Psoas muscle (tissue), 8 donors: Measurements from ENCODE around the gene LRP3. TPM values are rescaled to one million over a fixed set of nuclear protein-coding genes. Genes with fewer than 3 reads are reported as not detected.
"Not testable (repeated sequence)": the region's sequence is repeated elsewhere in the genome, so short reads cannot be mapped to it uniquely, and the experiment has no call there.

Source experiments
- ATAC-seq, 4 donors: fragments of 200-7000 bp; cut with Tn5 transposase; one replicate each; pipeline ENCODE4 v1.9.1; 2020; ENCODE audit warnings: moderate library complexity in 3 of 4, mild to moderate bottlenecking in 2 of 4
- DNase-seq, 2 donors: peaks; one replicate each; pipeline ENCODE4 v3.0.0-alpha.2; 2020
- H3K27ac ChIP-seq: fragments of 200-600 bp; one replicate; pipeline ENCODE4 v1.8.0; 2022
- H3K27me3 ChIP-seq, 3 donors: fragments of 200-600 bp in 1 of 3; one replicate each; pipeline versions ENCODE4 v1.6.1 to v1.8.0; 2013 to 2022; ENCODE audit warnings: low read length in 2 of 3, mild to moderate bottlenecking in 2 of 3, moderate library complexity in 1 of 3; ENCODE audit not compliant: insufficient read depth in 3 of 3
- H3K36me3 ChIP-seq, 2 donors: fragments of 200-600 bp in 1 of 2; one replicate each; pipeline versions ENCODE4 v1.6.1 to v1.8.0; 2013 to 2022; ENCODE audit warnings: low read depth in 1 of 2, mild to moderate bottlenecking in 1 of 2, moderate library complexity in 1 of 2; ENCODE audit not compliant: insufficient read depth in 1 of 2
- H3K4me1 ChIP-seq: fragments of 200-600 bp; one replicate; pipeline ENCODE4 v1.8.0; 2022
- H3K4me3 ChIP-seq: fragments of 200-600 bp; one replicate; pipeline ENCODE4 v1.8.0; 2022; ENCODE audit warnings: mild to moderate bottlenecking
- H3K9me3 ChIP-seq: fragments of 200-600 bp; one replicate; pipeline ENCODE4 v1.8.0; 2022
- WGBS, 3 donors: extraction: QIAGEN DNeasy Blood & Tissue Kit; methylation state at CpG; one replicate each; pipeline versions ENCODE4 v1.1.6 to v1.1.7; 2013; 5-methylcytosine and 5-hydroxymethylcytosine counted together
- intact Hi-C, 2 donors: fragments of 100-400 bp; cut with DNase I; formaldehyde crosslinking; loops; one replicate each; pipeline versions ENCODE4 v1.11.0 to v1.14.2; 2022
- polyA plus RNA-seq, 3 donors: library from polyadenylated mRNA; stranded (reverse); fragments of 200-250 nt; gene quantifications; one replicate each; pipeline ENCODE4 v1.2.3, GENCODE V29; 2013
- total RNA-seq, 4 donors: library from RNA; stranded (reverse); fragmentation: NEBNext Ultra II Directional in 2 of 4; extraction: Animal tissue kit (Norgen Biotek cat#: 25700) in 2 of 4; gene quantifications; one replicate each; pipeline versions ENCODE4 v1.2.1 to v1.2.4, GENCODE V29; 2021 to 2023
- TF ChIP-seq, protein P1 (sequence below): fragments of 200-600 bp; IDR thresholded peaks from one replicate; pipeline ENCODE4 v1.8.0; 2022; ENCODE audit warnings: antibody characterized with exemption
- donor health status: healthy with polysubstance abuse.
- donor health status: DM: no; HTN: no; CAD: no; lungs with moderate emphysema.
- donor health status: Bipolar disorder and iron deficiency.
- donor health status: healthy.
- donor health status: DM: yes; HTN: yes; CAD: no.
- donor health status: DM: no; HTN: no; CAD: no.
- donor health status: DM: no; HTN: no; CAD: no.
- donor health status: DM: yes; HTN: yes; CAD: no.

Gene LRP3
- total and polyA plus RNA-seq, 7 donors = 10.7 to 25.1 (median 18.8) TPM

DNA sequence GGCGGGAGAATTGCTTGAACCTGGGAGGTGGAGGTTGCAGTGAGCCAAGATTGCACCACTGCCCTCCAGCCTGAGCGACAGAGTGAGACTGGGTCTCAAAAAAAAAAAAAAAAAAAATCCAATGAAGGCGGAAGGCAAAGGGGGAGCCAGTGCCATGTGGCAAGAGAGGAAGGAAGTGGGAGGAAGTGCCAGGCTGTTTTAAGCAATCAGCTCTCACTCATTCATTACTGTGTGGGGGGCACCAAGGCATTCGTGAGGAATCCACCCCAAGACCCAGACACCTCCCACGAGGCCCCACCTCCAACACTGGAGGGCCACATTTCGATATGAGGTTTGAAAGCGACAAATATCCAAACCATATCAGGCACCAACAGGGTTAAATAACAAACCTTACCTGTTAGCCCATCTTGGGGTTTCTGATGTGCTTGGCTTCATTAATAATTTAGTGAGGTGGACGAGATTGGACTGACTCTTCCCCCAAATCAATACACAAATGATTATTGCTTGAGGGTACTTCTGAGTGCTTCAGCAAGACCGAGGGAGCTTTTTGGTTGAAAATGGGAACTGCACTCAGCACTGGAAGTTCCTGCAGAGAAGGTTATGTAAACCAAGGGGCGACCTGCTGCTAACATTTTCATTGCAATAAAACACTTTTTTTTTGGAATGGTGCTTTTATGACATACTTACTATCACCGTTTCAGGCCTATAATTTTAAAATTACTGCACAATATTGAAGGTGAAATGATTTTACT is 7.5 kb upstream of the LRP3 start:
- H3K4me3 ChIP-seq = no peak overlapping the region
- no peaks in the 10 kb centered on the region for H3K36me3 ChIP-seq
- ATAC-seq (no peak), DNase-seq (peak in 1 of 2 donors; percentile 14)
- H3K27ac ChIP-seq = no peak overlapping the region
- intact Hi-C loops = loop anchor here in 1 of 2 donors (5.0 kb wide), 1 partner anchor 59 kb away; no protein-coding TSS in a partner anchor
- TF ChIP-seq, protein P1, sequence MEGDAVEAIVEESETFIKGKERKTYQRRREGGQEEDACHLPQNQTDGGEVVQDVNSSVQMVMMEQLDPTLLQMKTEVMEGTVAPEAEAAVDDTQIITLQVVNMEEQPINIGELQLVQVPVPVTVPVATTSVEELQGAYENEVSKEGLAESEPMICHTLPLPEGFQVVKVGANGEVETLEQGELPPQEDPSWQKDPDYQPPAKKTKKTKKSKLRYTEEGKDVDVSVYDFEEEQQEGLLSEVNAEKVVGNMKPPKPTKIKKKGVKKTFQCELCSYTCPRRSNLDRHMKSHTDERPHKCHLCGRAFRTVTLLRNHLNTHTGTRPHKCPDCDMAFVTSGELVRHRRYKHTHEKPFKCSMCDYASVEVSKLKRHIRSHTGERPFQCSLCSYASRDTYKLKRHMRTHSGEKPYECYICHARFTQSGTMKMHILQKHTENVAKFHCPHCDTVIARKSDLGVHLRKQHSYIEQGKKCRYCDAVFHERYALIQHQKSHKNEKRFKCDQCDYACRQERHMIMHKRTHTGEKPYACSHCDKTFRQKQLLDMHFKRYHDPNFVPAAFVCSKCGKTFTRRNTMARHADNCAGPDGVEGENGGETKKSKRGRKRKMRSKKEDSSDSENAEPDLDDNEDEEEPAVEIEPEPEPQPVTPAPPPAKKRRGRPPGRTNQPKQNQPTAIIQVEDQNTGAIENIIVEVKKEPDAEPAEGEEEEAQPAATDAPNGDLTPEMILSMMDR = no peak
- WGBS, 3 donors = 69 to 71% (median 70%) methylated on average over 11 of the region's 11 CpGs
- peaks cover 3% of the 10 kb centered on the region for H3K4me1 ChIP-seq
- no peaks in the 10 kb centered on the region for H3K27me3 ChIP-seq
- no peaks in the 10 kb centered on the region for H3K9me3 ChIP-seq

DNA sequence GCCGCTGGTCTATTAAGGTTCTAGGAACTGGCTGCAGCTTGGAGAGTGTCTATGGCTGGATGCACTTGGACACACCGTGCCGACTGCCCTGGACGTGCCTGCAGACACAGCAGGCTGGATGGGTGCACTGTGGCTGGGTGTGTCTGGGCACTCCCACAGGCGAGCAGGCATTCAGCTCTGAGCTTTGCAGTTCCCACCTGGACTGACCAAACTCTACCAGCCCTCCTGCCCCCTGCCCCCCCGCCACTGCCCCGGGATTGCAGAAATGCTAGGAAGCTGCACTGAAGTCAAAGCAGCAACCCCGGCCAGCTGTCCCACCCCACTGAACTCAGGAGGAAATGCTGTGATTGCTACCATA is 7.0 kb upstream of the LRP3 start:
- no peaks in the 10 kb centered on the region for H3K9me3 ChIP-seq
- H3K36me3 ChIP-seq = no peaks in the 10 kb centered on the region
- H3K27ac ChIP-seq = no peak overlapping the region
- intact Hi-C loops = loop anchor here in 1 of 2 donors (5.0 kb wide), 1 partner anchor 60 kb away; no protein-coding TSS in a partner anchor
- H3K27me3 ChIP-seq = no peaks in the 10 kb centered on the region
- H3K4me3 ChIP-seq = no peak overlapping the region
- ATAC-seq = no peak
- H3K4me1 ChIP-seq = peaks cover 3% of the 10 kb centered on the region
- TF ChIP-seq, protein P1 = no peak
- DNase-seq = peak in 1 of 2 donors; percentile 32
- WGBS, 3 donors = 69 to 76% (median 70%) methylated on average over 8 of the region's 8 CpGs

DNA sequence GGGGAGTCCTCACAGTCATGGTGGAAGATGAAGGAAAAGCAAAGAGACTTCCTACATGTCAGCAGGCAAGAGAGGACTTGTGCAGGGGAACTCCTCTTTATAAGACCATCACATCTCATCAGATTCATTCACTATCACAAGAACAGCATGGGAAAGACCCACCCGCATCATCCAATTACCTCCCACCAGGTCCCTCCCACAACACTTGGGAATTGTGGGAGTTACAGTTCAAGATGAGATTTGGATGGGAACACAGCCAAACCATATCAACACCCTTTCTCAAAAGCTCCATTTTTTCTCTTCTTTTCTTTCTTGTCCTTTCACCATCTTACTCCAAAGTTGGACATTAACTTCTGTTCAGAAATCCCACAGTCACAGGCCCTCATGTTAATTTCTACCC is 4.7 kb upstream of the LRP3 start:
- 0% methylated on average over 1 of the region's 1 CpG for WGBS, 3 donors
- DNase-seq (no peak), ATAC-seq (no peak)
- H3K27me3 ChIP-seq = no peaks in the 10 kb centered on the region
- H3K36me3 ChIP-seq = no peaks in the 10 kb centered on the region
- no peaks in the 10 kb centered on the region for H3K9me3 ChIP-seq
- H3K27ac ChIP-seq = no peak overlapping the region
- no peak overlapping the region for H3K4me3 ChIP-seq
- TF ChIP-seq, protein P1 = no peak
- H3K4me1 ChIP-seq = no peaks in the 10 kb centered on the region
- intact Hi-C loops = loop anchor here in 1 of 2 donors (5.0 kb wide), 1 partner anchor 62 kb away; no protein-coding TSS in a partner anchor

DNA sequence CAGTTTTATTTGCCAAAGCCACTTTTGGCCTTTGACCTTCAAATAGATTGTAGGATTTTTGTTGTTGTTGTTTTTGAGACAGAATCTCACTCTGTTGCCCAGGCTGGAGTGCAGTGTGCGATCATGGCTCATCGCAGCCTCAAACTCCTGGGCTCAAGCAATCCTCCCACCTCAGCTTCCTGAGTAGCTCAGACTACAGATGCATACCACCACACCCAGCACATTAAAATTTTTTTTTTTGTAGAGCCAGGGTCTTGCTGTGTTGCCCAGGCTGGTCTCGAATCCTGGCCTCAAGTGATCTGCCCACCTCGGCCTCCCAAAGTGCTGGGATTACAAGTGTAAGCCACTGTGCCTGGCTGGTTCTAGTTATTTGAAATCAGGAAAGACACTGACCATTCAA is 3.0 kb upstream of the LRP3 start:
- H3K4me1 ChIP-seq, H3K36me3 ChIP-seq, H3K4me3 ChIP-seq, H3K27me3 ChIP-seq, H3K9me3 ChIP-seq, H3K27ac ChIP-seq, intact Hi-C loops, ATAC-seq: not testable (repeated sequence)
- DNase-seq = peak in 1 of 2 donors; percentile 3
- 87 to 91% (median 91%) methylated on average over 4 of the region's 4 CpGs for WGBS, 3 donors

DNA sequence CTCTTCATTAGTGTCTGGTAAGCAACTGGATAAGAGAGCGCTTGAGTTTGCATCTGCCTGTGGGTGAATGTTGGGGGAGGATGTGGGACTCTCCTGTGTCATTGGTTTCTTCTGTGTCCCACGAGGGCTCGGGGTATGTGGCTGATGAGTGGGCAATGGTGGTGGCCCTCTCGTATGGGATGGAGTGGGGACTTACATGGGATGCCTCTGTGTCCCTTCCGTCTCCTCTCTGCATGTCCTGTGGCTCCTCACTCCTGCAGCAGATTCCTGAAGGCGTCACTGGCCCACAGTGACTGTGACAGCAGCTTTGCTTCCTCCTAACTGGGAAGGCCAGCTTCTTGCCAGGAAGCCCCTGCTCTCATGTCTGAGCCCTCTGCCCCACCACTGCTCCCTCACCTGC is 2.6 kb upstream of the LRP3 start:
- peaks cover 9% of the 10 kb centered on the region for H3K4me1 ChIP-seq
- DNase-seq = peak in 1 of 2 donors; percentile 8
- no peak overlapping the region for H3K27ac ChIP-seq
- H3K4me3 ChIP-seq = no peak overlapping the region
- TF ChIP-seq, protein P1 = no peak
- no peaks in the 10 kb centered on the region for H3K9me3 ChIP-seq
- peaks cover 0 to 1% of the 10 kb centered on the region in 2 donors for H3K36me3 ChIP-seq
- H3K27me3 ChIP-seq = no peaks in the 10 kb centered on the region
- ATAC-seq = no peak
- 89 to 95% (median 89%) methylated on average over 6 of the region's 6 CpGs for WGBS, 3 donors
- intact Hi-C loops = no loop called here
